ENCODE data around the gene DPP3.

DPP3 gene

GRCh38 chr11:66547662-66548009 is 67.4 kb downstream of the DPP3 start:
- H3K4me3 ChIP-seq (ENCODE audit: low read depth, low read length), result no peak overlapping the region

GRCh38 chr11:66548041-66548440 is 67.8 kb downstream of the DPP3 start:
- no peak overlapping the region for H3K4me3 ChIP-seq (ENCODE audit: low read depth, low read length)
- TF ChIP-seq CTCF (IDR thresholded peaks at IDR 0.05; ENCODE audit: low read depth, low read length), result no peak

More at GRCh38 chr11:66547662-66548009, 67.4 kb downstream of the DPP3 start:
- no peak for TF ChIP-seq CTCF (IDR thresholded peaks at IDR 0.05; ENCODE audit: low read depth, low read length)

- TF ChIP-seq CTCF (IDR thresholded peaks at IDR 0.05; ENCODE audit: low read depth, low read length), result no peak
- H3K4me3 ChIP-seq (ENCODE audit: low read depth, low read length), result no peak overlapping the region
Observed at GRCh38 chr11:66548774-66549630, 68.8 kb downstream of the DPP3 start.

- H3K4me3 ChIP-seq (ENCODE audit: low read depth, low read length), result no peak overlapping the region
- TF ChIP-seq CTCF (IDR thresholded peaks at IDR 0.05; ENCODE audit: low read depth, low read length), result no peak
Observed at GRCh38 chr11:66549696-66550095, 69.5 kb downstream of the DPP3 start.

- TF ChIP-seq CTCF (IDR thresholded peaks at IDR 0.05; ENCODE audit: low read depth, low read length), result no peak
- H3K4me3 ChIP-seq (ENCODE audit: low read depth, low read length), result no peak overlapping the region
Observed at GRCh38 chr11:66550887-66551286, 70.7 kb downstream of the DPP3 start.

GRCh38 chr11:66554602-66555001 is 74.4 kb downstream of the DPP3 start:
- TF ChIP-seq CTCF (IDR thresholded peaks at IDR 0.05; ENCODE audit: low read depth, low read length), result no peak
- H3K4me3 ChIP-seq (ENCODE audit: low read depth, low read length), result no peak overlapping the region

- TF ChIP-seq CTCF (IDR thresholded peaks at IDR 0.05; ENCODE audit: low read depth, low read length), result no peak
Observed at GRCh38 chr11:66555416-66555815, 75.2 kb downstream of the DPP3 start.

More at GRCh38 chr11:66555416-66555815, 75.2 kb downstream of the DPP3 start:
- H3K4me3 ChIP-seq (ENCODE audit: low read depth, low read length), result no peak overlapping the region
